ENCODE measurements around the gene TM9SF4. TPM values are rescaled to one million over a fixed set of nuclear protein-coding genes. Genes with fewer than 3 reads are reported as not detected.

TM9SF4 gene
- total RNA-seq, 1 donor from 2014 or later: 46.4 TPM

DNA sequence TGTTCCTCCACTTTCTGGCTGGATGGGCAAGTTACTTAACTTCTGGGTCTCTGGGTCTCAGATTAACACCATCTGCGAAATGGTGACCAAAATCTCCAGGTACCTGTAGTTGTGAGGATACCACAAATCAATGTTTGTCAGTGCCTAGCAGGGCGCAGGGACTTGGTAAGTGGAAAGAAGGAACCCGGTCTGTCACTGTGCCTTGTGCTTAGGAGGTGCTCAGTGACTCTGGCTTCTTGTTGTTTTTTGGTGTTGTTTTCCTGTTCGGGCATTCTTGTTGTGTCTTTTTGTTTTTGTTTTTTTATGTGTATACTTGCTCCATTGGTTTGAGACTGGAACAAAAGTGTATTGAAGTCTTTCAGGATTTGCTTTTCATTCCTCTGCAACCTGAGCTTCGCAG lies 17.8 kb downstream of the TM9SF4 start:
- no peak for DNase-seq (ENCODE audit: low read depth)

DNA sequence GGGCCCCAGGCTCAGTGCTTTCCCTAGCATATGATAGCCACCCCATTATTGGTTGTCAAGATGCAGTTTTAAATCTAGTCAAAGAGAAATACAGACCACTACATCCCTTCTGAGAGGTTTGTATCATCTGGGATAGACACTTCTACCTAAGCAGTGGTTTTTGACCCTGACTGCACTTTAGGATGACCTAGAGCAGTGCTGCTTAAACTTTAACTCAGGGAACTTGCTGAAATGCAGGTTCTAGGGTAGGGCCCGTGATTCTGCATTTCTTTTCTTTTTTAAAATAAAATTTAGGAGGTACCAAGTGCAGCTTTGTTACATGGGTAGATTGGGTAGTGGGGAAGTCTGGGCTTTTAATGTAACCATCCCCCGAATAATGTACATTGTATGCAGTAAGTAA lies 18.7 kb downstream of the TM9SF4 start:
- no peak for DNase-seq (ENCODE audit: low read depth)

DNA sequence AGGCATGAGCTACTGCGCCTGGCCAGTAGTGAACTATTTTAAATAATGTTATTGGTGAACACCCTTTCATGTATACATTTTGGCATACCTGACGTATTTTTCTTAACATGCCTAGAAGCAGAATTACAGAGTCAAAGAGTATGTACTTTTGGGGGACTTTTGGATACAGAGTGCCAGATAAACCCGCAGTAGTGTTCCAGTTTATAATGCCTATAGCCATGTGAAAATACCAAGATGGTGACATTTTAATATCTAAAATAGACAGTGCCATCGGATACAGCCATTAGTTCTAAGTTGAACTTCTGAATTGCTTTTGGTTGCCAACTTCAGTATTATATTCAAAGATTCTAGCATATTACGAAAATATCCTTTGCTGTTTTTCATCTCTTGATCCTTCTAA lies 20.3 kb downstream of the TM9SF4 start:
- DNase-seq (ENCODE audit: low read depth): no peak

DNA sequence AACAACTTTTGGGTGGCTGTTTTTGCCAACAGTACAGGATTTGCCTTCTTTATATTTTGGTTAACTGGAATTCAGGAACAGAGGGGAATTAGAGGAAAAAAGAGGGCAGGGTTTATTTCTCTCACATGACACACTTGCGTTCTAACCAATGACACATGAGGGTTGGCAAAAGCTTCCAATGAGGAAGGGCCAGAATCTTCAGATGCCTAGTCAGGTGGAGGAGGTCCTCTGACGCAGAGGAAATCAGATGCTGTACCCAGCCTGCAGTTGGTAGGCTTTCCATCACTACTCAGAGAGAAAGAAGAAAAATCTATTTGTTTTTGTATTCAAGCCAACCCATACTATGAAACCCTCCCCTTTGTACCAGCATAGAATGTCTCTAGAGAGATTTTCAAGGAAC lies 20.8 kb downstream of the TM9SF4 start:
- no peak for DNase-seq (ENCODE audit: low read depth)

DNA sequence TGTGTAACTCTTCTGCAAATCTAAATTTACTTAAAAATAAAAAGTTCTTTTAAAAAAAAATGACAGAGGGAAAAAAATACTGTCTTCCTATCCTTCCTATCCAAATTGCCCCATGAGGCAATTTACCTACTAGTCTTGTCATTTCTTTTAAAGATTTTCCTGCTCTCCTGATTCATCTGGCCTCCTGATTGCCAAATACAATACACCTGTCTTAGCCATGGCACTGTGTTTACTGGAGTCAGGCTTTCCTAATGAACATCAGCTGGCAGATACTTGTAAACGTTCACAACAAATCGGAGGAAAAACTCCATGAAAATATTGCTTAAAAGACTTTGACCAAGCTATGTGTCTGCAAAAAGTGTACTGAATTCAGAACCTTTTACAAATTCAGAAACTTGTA lies 21.5 kb downstream of the TM9SF4 start:
- no peak for DNase-seq (ENCODE audit: low read depth)

DNA sequence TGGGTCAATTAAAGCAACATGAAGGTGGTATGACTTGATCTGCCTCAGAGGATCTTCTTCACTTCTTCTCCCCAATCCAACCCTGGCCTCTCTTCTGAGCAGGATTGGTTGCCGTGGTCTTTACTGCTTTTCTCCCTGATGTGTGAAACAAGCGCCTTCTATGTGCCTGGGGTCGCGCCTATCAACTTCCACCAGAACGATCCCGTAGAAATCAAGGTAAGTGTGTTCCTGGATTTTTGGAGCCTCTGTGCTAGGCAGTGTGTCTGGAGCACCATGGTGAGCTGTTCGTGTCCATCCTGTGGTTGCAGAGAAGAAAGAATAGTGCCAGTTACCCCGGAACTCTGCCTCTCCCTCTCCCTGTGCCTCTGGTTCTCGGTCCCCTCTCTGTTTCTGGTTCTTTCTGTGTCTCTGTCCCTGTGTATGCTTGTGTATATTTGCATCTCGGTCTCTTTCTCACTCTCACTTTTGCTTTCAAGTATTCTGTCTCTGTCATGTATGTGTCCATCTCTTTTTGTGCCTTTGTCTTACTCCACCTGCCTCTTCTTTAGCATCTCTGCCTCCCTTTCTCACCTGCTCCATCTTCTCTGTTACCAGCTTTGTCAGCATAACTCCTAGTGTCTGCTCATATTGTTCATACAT lies 23.5 kb downstream of the TM9SF4 start:
- DNase-seq (ENCODE audit: low read depth): no peak

DNA sequence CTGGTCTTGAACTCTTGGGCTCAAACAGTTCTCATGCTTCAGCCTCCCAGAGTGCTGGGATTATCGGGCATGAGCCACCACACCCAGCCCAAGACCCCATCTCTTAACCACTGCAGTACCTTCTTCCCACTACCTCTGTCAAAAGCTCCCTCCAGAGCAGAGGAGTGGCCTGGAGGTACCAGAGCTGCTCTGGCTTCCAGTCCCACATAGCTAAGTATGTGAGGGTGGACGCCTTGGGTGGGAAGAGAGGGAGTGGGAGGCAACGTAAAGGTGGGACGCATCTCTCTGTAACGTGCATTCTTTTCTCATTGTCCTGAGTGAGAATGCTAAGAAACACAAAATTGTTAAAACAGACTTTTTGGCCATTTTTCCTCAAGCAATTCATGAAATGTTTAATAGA lies 24.5 kb downstream of the TM9SF4 start:
- no peak for DNase-seq (ENCODE audit: low read depth)

DNA sequence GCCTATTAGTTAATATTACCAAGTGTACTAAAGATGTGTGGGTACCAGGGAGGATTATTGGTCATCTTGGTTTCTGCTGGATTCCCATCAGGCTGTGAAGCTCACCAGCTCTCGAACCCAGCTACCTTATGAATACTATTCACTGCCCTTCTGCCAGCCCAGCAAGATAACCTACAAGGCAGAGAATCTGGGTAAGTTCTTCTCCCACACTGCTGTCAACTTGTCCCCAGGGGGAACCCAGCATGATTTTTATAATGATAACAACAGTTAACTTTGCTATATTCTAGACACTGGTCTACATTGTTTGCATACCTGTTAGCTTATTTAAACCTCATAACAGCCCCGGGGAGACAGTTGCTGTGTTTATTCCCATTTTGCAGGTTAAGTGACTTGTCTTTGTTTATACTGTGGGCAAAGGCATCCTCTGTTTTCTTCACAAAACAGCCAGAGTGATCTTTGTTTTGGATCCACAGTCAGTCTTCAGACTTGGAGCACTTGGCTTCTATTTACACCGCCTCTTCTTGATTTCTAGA lies 26.5 kb downstream of the TM9SF4 start:
- no peak for DNase-seq (ENCODE audit: low read depth)

DNA sequence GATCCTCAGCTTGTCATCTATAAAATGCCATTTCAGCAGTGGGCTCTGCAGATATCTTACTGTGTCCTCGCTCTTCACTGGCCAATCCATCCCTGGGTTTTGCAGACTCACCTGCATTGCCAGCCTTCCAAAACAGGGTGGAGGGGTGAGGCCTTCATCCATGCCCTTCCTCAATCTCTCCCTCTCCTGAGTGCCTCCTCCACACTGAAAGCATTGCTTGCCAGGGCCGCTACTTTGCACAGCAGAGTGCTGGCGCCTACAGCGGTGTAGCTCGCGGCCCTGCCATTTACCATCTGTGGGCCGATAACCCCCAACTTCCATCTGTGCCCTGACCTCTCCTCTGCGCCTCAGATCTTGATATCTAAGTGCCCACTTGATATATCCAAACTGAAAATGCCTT lies 29.4 kb downstream of the TM9SF4 start:
- no peak for DNase-seq (ENCODE audit: low read depth)

DNA sequence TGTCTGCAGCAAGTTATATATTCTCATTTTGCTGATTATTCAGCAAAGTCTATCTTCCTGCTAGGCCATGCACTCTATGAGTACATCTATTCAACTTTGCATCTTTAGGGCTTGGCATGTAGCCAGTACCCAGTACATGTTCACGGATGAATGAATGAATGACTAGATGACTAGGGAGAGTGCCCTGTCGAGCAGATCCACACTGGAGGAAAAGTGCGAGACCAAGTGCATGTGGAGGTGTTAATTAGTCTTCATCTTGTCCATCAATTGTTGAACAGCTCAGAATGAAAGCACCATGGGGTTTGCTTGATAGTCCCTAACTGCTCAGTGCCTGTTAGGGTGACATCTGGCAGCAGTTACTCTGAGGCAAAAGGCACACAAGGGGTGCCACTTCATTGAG lies 30.4 kb downstream of the TM9SF4 start:
- no peak for DNase-seq (ENCODE audit: low read depth)

DNA sequence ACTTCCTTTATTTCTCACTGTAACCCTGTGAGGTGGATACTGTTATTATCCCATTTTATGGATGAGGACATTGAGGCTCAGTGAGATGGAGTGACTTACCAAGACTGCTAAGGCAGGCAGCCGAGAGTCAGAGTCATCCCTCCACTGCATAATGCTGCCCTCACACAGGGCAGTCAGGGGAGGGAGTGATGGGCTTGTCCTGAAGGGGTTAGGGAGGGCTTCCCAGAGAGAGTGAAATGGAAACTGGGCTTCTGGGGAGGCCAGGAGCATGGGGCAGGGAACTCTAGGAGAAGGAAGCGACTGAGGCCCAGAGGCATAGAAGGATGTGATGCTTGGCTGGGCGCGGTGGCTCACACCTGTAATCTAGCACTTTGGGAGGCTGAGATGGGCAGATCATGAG lies 31.1 kb downstream of the TM9SF4 start:
- DNase-seq (ENCODE audit: low read depth): no peak

DNA sequence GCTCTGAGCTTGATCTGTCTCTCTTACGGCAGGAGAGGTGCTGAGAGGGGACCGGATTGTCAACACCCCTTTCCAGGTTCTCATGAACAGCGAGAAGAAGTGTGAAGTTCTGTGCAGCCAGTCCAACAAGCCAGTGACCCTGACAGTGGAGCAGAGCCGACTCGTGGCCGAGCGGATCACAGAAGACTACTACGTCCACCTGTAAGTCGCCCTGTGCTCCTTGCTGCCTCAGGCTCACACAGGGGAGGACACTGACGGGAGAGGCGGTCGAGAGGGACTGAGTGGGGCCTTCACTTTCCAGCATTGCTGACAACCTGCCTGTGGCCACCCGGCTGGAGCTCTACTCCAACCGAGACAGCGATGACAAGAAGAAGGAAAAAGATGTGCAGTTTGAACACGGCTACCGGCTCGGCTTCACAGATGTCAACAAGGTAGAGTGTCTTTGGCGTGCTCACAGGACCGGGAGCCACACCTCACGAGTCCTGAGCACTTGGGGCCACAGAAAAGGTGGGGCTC lies 32.0 kb downstream of the TM9SF4 start:
- DNase-seq (ENCODE audit: low read depth): no peak

DNA sequence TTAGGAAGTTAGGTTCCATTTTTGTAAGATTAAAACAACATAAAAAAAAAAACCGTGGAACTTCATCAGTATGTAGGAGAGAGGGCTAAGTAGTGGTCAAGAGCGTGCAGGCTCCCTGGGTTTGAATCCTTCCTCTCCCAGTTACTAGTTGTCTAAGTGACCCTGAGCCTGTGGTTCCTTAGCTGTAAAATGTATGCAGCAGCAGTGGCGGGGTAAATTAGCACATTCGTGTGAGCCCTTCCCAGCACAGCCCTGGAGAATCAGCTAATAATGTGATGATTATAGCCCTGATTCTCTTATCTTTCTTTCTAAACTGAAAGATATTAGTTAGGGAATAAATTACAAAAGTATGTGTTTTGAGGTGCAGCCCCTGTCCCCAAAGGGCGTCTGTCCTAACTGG lies 32.6 kb downstream of the TM9SF4 start:
- no peak for DNase-seq (ENCODE audit: low read depth)

DNA sequence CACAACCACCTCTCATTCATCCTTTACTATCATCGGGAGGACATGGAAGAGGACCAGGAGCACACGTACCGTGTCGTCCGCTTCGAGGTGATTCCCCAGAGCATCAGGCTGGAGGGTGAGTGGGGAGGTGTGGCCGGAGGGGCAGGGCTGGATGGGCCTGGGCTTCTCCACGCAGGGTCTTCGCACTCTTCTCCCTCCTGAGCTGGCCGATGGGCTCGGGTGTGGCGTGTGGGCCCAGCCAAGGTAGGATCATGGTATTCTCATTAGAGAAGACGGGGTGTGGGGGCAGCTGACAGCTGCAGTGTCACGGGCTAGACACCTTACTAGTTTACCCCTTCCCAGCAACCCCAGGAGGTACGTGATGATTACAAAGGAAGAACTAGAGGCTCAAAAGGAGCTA lies 33.5 kb downstream of the TM9SF4 start:
- no peak for DNase-seq (ENCODE audit: low read depth)

DNA sequence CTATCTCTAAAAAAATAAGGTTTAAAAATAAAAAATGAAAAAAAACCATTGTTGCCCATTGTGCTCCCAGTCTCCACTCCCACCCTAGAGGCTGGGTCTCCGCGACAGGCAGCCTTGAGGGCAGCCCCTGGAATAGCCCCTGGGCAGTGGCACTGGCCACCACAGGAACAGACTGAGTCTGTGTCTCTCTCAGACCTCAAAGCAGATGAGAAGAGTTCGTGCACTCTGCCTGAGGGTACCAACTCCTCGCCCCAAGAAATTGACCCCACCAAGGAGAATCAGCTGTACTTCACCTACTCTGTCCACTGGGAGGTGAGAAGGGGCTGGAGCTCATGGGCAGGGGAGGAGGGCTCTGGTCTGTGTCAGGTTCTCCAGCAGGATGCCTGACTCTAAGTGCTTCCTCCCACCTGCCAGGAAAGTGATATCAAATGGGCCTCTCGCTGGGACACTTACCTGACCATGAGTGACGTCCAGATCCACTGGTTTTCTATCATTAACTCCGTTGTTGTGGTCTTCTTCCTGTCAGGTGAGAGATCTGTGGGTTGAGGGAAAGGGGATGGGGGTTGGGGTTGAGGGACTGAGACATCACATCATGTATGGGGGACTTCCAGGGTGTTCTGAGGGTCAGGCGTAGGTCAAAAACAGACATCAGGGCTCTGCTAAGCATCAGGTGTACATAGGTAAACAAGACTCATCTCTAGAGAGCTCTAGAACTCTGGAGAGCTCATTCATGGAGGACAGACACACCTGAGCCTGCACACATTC lies 35.6 kb downstream of the TM9SF4 start:
- no peak for DNase-seq (ENCODE audit: low read depth)

DNA sequence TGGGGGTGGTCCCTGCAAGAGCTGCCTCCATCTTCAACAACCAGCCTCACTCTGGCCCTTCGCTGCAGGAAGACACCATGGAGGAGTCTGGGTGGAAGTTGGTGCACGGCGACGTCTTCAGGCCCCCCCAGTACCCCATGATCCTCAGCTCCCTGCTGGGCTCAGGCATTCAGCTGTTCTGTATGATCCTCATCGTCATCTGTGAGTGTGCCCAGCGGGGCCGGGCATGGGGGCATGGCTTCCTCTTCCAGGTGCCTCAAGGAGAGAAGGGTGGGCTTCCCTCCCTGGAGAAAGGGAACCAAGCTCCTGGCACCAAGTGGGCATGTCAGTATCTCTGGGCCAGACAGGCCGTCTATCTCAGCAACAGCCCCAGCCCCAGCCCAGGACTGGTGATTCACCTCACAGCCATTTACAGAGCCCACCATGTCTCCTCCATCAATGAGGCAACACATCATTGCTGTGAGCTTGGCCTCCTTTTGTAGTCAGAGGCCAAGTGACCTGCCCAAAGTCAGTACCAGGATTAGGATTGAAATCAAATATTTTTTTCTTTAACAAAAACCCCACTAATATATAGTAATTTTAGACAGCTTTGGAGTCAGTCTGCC lies 40.2 kb downstream of the TM9SF4 start:
- no peak for DNase-seq (ENCODE audit: low read depth)

DNA sequence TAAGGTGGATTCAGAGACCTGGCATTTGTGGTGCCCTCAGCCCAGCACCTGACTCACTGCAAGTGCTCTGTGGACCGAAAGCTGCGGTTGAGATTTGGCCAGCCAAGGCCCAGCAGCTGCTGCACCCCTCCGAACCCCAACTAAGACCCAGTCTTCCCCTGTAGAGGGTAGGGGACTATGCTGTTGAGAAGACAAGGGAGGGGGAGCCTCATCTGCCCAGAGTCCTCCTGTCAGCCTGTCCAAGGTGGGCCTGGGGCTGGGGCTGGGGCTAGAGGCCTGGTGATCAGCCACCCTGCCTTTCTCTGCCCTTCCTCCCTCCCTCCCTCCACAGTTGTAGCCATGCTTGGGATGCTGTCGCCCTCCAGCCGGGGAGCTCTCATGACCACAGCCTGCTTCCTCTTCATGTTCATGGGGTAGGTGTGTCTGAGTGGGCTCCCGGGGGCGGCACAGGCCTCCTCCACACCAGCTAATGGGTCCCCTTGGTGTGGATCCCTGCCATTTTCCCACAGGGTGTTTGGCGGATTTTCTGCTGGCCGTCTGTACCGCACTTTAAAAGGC lies 40.9 kb downstream of the TM9SF4 start:
- no peak for DNase-seq (ENCODE audit: low read depth)

DNA sequence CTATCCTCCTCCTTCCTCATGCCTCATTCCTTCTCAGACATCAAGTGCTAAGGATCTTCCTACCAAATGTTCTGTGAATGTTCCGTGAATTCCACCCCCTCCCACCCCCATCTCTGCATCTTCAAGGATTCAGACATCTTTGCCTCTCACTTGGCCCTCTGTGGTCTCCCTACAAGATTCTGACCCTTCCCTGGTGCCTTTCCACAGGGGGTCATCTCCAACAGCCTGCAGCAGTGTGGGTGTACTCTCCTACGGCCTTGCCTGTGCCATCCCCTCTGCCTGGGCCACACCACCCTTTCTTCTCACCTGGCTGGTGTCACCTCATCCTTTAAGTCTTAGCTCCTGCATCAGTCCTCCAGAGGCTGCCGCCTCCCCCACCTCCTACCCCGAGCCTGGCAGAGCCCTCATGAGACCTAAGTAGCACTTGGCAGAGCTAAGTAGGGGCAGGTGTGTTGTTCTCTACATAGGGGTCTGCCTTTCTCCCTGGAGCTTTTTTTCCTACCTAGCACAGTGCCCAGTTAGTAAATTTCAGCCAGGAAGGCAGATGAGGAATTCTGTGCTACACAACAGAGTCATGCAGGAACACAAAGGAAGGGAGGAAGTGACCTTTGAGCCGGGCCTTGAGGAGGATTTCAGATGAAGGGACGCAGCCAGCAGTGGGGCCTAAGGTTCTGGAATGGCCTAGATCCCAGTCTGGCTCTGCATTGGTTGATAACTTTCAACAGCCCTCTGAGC lies 43.1 kb downstream of the TM9SF4 start:
- no peak for DNase-seq (ENCODE audit: low read depth)

DNA sequence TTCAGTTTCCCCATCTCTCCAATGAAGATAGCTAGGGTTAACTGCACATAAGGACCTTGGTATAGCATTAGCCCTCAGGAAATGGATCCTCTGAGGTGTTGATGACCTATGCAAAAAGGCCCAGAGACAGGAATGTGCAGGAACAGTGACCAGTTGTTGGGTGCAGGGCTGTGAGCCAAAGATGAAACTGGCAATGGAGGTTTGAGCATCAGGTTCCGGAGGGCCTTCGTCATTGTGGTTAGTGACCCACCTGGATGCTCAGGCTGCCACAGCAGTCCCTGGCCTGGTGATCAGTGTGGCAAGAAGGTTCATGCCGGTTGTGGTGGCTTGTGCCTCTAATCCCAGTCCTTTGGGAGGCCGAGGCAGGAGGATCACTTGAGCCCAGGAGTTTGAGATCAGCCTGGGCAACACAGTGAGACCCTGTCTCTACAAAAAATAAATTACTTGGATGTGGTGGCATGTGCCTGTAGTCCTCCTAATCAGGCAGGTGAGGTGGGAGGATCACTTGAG lies 43.7 kb downstream of the TM9SF4 start:
- no peak for DNase-seq (ENCODE audit: low read depth)

DNA sequence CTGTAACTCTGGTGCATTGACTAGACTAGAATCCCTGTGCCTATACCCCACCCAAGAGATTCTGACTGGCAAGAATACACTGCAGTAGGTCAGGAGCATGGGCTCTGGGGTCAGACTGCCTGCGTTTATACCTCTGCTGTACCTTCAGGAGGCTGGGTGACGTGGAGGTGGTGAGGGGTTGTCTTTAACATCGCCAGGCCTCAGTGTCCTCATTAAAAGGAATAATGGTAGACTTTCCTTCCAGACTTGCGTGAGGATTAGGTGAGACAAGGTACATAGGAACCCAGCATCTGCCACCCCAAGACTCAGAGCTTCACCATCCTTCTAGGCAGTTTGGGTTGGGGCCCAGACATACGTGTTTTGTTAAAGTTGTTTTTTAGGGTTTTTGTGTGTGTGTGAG lies 44.3 kb downstream of the TM9SF4 start:
- DNase-seq (ENCODE audit: low read depth): no peak
